COLO668 (cell line): ENCODE measurements around the gene UNC79.

Experiments
- DNase-seq: peaks from one replicate; lab custom pipeline; 2025; ENCODE audit not compliant: unreplicated experiment; lab: John Stamatoyannopoulos, UW

UNC79 gene

DNA sequence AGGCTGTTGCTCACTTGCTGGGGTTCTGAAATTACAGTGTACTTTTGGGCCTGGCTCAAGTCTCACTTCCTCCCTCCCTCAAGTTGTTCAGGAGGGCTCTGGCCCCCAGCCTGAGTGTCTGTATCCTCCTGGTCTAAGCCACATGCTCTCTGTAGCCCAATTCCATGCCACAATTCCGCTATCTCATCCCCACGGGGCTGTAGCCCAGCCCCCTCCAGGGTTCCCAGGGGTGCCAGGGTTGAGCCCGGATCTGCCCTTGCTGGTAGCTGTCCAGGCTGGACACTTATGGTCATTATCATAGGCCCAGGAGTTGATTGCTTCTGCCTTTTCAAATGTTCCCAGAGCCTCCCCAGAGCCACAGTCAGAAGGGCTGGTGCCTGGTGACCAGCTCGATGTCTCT, 292.3 kb downstream of the UNC79 start:
- no peak for DNase-seq

DNA sequence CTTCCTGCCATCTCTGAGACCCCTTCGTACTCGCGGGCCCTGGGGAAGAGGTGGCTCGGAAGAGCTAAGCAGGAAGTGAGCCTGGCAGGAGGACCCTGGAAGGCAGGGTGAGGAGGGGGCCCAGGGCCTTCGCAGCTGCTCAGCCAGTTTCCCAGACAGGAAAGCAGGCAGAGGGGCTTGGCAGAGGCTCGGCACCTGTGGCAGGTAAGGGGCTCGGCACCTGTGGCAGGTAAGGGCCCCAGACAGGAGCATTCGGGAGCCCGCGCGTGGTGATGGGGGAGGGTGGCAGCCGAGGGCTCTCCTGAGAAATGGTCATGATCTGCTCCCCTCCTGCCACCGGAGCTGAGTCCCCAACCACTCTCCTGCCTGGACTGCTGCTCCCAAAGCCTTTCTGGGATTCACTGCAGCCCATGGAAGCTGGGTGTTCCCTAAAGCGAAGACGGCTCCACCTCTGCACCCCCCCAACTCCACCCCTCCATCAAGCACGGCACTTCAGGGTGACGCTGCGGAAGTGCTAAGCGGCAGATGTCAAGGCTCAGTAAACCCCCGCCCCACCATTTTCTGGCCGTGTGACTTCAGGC, 294.4 kb downstream of the UNC79 start:
- DNase-seq, result no peak

DNA sequence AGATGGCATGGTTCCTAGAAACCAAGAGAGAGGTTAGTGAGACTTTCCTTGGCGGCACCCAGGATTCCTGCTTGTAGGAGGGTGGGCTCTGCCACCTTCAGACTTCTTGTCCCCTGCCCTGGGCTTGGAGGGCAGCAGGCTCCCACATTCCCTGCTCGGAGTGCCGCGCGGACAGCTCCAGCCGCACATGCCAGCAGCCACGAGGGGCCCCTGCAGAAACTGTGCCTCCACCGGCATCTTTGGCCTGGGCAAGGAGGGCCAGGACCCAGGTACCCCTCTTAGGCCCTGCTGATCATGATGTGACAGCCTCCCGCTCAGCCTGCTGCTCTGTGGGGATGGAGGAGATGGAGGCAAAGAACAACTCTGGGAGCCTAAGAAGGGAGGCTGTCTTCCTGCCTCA, 295.3 kb downstream of the UNC79 start:
- no peak for DNase-seq

DNA sequence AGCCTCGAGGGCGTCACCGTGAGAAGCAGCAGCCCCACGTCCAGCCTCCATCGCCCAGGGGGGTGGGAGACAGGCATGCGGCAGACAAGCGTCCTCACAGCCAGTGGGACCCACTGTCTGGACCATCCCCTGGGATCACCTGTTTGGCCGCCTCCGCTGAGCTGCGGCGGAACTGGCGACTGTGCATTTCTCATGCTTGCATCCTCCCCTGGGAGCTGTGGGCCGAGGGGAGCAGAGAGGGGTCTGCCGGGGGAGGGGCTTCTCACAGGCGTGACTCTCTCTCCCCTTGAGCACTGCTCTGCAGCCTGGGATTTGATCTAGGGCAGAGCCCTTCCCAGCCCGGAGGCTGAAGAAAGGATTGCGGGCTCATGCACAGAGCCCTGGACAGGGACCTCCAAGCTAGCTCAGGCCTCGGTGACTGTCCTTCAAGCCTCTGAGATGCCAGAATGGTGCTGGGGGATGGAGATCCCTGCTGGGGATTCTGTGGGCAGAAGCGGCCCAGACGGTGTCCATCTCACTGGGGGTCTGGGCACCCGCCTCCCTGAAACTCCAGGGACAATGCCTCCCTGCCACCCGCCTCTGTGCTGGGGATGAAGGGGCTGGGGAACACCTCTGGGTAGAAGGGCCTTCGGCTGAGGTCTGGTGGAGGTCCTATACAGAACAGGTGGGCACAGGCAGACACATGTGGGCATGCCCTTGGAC, 296.5 kb downstream of the UNC79 start:
- no peak for DNase-seq

DNA sequence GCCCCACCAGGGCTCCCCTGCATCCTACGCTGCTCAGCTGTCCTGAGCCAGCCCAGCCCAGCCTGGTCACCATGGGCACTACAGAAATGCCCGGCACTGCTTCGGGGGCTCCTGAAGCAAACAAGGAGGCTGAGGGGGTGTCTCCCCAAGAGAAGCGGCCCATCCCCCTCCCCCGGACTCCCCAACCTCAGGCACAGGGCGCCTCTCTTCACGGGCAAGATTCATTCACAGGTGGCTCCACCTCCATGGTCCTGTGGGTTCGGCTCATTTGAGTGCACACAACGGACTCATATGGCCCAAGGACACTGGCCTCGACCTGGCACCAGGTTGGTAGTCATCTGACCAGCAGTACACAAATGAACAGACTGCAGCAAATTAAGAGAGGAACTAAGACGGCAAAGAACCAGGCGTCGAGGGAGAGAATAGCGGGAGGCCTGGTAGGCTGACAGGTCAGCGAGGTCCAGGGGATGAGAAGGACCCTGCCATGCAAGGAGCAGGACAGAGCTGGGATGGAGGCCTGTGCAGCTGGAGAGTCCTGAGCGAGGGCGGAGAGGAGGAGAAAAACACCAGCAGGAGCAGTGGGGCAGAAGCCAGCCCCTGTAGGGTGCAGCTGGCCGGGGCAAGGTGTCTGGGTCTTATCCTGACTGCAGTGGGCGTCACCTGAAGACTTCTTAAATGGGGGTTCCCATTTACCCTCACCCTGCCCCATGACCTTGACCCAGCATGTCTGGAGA, 297.3 kb downstream of the UNC79 start:
- DNase-seq, result no peak

DNA sequence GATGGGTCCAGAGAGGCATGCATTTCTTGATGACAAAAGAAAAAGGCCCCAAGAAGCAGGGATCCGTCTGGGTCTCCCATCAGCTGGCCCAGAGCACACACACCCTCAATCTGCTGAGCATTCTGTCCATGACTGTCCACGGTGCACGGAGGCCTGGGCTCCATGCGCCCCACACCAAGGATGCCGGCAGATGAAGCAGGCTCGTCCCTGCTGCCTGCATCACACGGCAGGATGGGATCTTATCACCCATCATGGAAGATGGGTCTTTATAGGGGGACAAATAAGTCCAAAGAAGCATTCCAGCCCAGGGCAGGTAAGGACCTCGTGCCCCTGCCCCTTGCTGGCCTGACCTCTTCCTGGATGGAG, 297.9 kb downstream of the UNC79 start:
- no peak for DNase-seq

DNA sequence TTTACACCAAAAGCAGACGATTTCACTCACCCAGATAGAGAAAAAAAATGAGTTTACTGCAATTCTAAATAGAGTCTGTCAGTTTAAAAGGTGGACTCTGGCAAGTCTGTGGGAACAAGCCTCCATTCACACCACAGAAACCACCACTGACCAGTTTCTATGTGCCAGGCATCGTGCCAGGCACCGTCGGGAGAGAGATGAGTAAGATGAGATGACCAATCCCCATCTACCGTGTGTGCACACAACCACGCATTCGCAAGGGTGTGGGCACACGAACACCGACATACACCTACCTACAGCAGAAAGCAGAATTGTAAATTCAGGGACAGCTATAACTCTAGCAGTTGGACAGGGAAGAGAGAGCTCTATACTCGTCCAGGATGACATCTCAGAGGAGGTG, 299.3 kb downstream of the UNC79 start:
- no peak for DNase-seq

DNA sequence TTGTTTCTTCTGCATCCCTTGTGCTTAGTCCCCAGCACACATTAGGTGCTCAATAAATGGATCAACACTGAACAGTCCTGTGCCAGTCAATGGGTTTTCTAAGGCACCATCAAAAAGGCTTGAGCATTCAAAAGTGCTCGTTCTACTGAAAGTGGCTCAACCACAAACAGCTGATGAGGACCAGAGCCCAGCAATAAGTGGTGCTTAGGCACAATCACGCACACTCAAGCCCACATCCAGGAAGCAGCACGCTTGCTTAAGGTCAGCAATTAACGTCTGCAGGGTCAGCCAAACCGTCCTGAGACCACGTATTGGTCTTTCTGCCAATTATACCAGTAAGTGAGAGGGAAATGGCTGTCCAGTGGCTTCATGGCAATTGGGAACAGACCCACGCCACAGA, 301.0 kb downstream of the UNC79 start:
- DNase-seq, result no peak

DNA sequence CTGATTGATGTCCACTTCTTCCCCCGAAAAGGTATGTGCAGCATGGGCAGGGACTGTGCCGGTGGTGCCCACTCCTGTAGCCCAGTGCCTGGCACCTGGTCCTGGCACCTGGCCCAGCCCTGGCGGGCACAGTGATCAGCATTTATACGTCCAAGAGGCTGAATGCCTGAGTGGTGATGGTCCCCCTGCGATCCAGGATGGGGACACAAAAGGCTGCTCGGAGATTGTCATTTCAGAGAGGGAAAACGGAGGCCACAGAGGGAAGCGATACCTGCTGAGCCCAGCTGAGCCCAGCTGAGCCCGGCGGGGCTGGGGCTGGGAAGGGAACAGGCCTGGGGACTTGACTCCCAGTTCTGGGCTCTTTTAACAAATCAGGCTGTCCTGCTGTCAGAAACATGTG, 301.8 kb downstream of the UNC79 start:
- DNase-seq, result no peak

DNA sequence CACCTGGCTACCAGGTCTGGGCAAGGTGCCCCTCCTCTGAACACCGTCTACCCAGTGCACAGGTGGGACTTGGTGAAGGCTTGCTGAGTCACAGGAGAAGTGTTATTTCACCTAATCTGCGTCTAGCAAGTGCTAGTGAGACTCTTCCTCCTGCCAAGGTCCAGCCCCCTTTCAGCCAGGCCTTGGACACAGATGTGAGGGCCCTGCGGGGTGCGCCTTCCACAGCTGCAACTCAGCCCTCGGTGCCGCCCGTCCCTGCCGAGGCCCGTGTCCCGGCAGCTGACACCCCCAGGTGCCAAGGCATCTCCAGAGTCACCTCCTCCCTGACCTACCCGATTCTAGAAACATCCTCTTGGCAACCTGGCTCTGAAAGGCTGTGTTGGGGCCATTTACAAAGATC, 302.5 kb downstream of the UNC79 start:
- no peak for DNase-seq

DNA sequence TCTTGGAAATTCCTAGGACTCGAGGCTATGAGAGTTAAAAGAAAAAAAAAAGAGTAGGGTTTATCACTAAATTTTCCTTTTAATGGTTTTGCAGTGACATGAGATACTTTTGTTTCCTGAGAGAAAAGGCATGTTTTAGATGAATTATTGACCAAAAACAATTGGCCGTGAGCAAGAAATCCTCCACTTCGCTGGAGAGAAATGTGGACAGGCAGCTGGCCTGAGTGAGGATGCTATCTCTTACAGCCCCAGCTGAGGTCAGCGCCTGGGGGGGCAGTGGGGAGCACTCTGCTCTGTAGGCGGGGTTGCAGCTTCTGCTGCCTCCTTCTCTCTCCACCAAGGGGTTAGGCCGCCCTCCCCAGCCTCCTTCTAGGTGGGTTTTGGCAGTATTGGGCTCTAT, 302.9 kb downstream of the UNC79 start:
- DNase-seq, result no peak

DNA sequence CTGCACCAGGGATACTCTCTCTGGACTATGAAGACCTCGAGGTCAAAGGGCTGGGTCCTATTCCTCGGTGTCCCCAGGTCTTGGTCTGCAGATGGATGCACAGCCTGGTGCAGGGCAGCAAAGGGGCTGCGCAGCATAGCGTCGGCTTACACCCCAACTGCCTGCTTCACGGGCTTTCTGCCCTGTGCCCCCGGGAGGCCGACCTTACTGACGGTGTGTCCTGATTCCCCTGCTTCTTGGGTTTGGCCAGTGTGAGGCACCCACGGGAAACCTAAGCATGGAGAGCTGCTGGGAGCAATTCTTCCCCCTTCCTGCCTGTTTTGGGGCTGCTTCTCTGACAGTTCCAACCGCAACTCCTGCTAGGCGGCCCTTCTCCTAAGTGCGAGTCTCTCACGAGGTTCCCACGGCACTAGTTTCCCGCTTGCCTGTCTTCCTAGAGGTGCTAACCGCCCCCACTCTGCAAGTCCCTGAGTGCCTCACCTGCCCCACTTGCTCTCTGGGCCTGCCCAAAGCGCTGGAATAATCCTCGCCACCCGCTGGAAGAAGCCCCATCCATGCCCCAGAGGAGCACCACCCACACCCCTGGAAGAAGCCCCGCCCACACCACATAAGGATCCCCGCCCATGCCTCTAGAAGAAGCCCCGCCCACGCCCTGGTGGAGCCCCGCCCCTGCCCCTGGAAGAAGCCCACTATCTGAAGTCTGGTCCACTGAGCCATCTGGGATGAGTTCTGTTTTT, 303.5 kb downstream of the UNC79 start:
- DNase-seq, result no peak

DNA sequence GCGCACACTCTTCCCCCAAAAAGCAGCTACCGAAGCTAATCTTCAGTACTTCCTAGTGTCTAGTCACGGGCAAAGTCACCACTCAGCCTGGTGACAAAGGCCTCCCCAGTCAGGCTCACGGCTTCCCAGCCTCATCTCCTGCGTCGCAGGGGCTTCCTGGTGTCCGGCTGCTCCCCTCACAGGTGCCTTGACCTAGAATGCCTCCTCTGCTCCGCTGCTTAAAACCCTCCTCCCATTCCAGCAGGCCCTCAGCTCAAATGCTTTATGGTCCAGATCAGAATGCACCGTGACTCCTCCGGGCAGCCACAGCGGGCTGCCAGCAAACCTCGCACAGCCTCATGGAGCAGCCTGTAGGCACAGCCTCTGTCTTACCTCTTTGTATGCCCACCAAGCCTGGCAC, 304.5 kb downstream of the UNC79 start:
- DNase-seq, result no peak

DNA sequence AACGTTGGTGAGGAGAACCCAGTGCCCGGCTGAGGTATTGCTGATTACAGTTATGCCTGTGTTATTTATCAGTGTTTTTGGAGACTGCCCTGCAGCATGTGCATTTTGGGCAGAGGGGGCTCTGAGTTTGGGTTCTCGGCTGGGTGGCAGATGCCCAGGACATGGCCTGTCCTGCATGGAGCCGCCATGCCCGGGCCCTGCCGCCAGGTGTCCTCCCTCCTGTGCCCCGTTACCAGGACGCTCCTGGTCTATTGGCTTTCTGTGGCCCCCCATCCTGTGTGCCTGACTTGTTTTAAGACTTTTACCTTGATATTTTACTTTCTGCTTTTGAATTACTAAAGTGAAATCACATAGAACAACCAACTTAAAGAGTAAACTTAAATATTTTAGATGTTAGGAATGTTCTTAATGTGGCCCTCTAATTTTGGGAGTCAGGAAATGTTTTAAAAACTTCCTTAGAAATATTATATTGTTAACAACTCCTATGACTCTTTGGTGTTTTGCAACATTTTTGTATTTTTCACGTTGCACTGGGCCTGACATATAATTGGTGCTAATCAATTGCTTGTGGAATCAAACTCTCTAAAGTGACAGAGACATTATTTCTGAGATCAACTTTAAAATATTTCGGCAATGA, 305.8 kb downstream of the UNC79 start:
- peak; percentile 10 for DNase-seq

DNA sequence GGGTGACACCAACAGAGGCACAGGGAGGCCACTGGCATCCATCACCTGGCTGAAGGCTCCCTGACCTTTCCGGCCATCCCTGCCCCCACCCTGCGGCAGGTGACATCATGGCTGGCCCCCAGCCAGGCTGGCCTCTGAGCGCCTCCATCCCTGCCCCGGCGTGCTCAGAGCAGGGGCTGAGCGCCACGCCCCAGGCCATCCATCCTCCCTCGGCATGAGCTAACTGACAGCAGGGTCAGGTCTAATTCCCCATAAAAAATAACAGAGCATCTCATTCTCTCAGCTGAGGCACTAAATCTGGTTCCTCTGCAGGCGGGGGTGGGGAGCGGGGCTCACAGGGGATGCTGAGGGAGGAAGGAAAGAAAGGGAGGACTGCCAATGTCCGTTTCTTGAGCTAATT, 306.9 kb downstream of the UNC79 start:
- no peak for DNase-seq

DNA sequence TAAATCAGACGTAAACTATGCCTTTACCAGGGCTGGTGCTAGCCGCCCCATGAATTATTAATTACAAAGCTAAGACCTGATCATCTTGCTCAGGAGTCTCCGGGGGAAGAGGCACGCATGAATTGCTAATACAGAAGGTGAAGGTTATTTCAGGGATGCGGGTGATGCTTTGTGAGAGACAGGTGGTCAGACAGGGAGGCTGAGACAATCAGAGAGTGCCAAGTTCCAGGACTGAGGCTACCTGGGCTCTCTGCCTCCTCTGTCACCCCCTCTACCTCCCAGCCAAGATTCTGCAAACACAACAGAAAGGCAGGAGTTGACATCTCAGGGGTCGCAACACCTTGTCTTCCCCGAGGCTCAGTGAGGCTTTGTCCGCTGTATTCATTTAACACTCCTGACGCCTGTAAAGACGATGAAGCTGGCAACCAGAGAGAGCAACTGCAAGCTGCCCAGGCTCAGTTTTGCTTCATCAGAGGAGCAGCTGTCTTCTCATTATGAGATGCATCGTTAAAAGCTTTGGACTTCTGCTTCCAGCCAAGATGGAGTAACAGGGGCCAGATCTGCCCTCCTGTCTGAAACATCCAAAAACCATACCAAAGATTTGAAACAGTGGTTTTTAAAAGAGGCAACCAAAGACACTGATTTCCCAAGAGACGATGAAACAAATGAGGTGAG, 311.0 kb downstream of the UNC79 start:
- DNase-seq, result no peak

DNA sequence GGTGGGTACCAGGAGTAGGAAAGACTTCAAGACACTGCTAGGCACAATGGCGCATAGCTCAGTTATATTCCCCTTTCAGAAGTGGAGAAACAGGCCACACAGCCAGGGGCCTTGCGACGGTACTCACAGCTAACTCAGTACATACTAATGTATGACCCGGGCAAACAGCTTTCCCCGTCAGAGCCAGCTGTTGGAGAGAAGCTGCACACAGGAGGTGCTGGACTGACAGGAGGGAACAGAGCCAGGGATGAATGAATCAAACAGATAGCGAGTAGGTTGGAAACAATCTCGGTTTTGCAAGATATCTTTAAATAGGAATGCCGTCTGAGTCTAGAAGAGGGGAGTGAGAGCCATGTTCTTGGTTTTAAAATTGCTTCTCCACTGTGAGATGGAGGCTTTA, 312.0 kb downstream of the UNC79 start:
- DNase-seq, result no peak

DNA sequence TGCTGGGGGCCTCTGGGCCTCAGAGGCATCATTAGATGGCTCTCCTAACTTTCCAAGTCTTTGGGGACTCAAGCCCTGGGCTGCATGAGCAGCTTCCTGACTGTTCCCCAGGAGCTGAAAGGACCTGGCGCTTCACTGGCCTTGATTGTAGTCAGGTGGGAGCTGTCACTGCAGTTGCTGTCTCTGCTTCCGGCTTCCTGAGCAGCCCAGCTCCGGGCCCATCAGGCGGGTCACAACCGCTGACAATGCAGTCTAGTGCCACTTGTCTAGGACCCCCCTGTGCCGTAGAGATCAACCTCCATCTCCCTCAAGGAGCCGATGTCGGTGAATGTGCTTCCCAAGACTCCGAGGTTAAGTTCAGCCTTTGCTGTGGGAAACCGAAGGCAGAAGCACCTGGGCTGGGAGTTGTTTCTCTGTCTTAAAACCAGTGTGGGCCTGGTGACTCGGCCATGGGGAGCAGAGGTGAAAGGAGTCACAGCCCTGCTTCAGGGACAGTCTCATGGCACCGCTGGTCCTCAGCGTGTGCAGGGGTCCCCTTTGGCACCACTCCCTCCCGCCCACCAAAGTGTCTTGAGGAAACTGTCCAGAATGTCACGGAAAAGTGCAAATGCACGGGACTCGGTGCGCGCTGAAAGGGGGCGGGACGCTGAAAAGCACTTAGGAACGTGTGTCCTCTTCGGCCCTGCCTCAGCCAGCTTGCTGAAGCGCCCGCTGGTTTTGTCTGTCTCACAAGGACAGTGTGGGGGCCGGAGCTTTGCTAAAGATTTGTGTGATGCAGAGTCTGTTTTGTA, 312.7 kb downstream of the UNC79 start:
- no peak for DNase-seq

DNA sequence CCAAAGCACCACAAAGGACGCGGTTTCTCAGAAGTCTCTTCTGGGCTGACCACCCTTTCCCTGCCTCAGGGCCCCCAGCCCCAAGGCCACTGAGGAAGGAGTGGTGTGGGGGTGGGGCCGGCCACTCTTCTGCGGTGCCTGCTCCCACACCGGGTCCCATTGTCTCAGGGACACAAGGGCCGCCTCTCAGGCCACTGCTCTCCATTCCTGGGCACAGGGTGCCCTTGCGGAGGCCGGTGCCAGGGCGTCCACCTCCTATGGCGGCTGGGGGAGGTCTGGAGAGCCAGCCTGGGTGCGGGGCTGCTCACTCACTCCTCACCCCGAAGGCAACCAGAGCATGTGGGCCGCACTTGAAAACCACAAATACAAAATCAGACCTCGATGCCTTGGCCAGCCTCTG, 313.4 kb downstream of the UNC79 start:
- DNase-seq, result no peak

DNA sequence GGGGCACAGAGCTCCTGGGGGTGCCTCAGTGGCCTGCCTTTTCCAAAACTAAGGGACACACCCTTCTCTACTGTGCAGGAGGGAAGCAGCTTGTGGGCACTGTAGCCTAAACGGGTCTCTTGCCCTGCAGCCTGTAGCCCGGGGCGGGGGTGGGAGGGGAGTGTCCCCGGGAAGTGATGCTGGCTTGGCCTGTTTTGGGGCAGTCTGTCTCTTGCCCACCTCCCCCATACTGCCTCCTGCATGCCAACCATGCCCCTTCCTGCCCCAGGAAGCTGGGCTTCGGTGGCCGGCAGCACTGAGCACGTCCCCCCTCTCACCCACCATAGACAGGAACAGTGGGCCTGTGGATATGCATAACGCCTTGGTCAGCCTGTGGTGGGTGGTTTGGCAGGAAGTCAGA, 314.1 kb downstream of the UNC79 start:
- DNase-seq, result no peak
